ENCODE results near the gene PRKG1. TPM values are rescaled to one million over a fixed set of nuclear protein-coding genes. Genes with fewer than 3 reads are reported as not detected.
A peak's percentile ranks its signal among the peaks of the same experiment; 100 is the strongest.

PRKG1 gene
- total and polyA plus RNA-seq, 2 experiments from 2014 or later: 10.7 to 21.8 TPM

- no peaks in the 10 kb centered on the region for H4K20me1 ChIP-seq (ENCODE audit: insufficient read depth)
- WGBS, 2 experiments (ENCODE audit: low coverage in 1 of 2, low lambda C conversion rate in 2 of 2, missing lambda C conversion rate in 2 of 2): 29 to 42% methylated on average over 2 of the region's 2 CpGs
- no peaks in the 10 kb centered on the region for H3K9me3 ChIP-seq (ENCODE audit: low read depth)
- H3K79me2 ChIP-seq (ENCODE audit: insufficient read depth): peaks cover 13% of the 10 kb centered on the region
- H3K27me3 ChIP-seq (replicated peaks; ENCODE audit: insufficient read depth): no peaks in the 10 kb centered on the region
- 0 out of 2 replicates have a peak overlapping the region, but pooled peaks have one; percentile 27 for H2AFZ ChIP-seq
- H3K4me1 ChIP-seq (ENCODE audit: insufficient read depth): peaks cover 8% of the 10 kb centered on the region
- TF ChIP-seq EZH2phosphoT487 (IDR thresholded peaks at IDR 0.05; ENCODE audit: insufficient read depth, low read depth) (no peak), EZH2 (IDR thresholded peaks at IDR 0.05; ENCODE audit: insufficient read depth, poor library complexity, severe bottlenecking) (no peak)
- H3K9me2 ChIP-seq (ENCODE audit: insufficient read depth): no peaks in the 10 kb centered on the region
- H3K9ac ChIP-seq: no peak overlapping the region; the same call in 1 of the 2 replicates
- H3K4me2 ChIP-seq (ENCODE audit: unreplicated experiment): peak overlapping the region; percentile 66
- H3K4me3 ChIP-seq: no peak overlapping the region; the same call in 1 of the 2 replicates
- in situ Hi-C loops (cut with MboI): no loop called here
- H3K27ac ChIP-seq: peak overlapping the region; percentile 61
- no peaks in the 10 kb centered on the region for H3K36me3 ChIP-seq (ENCODE audit: low read depth)
- peaks cover 13% of the 10 kb centered on the region; the same call in 1 of the 2 replicates for H3F3A ChIP-seq (ENCODE audit: insufficient read depth)
- DNase-seq: peak; percentile 91
Observed at GRCh38 chr10:51369903-51370302, 295.6 kb downstream of the PRKG1 start.

DNA sequence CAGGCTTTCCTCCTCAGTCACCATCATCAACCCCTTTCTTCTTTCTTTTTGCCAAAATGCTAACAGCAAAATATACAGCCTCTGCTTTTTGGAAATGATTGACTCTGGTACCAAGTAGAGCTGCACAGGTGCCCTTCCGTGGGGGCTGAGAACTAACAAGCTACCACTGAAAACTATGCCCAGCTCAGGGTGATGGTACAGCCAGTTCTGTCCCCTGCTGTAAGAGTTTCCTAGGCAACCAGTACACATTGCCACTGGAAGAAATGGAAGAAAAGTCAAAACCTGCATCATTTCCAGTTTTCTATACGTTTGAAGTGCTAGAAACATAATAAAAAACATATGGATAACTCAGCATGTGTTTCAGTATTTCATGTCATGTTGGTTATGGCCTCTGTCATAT lies 297.5 kb downstream of the PRKG1 start:
- H3K9me2 ChIP-seq (ENCODE audit: insufficient read depth): no peaks in the 10 kb centered on the region
- no peak overlapping the region for H2AFZ ChIP-seq
- no peak overlapping the region for H3K9ac ChIP-seq
- H3K9me3 ChIP-seq (ENCODE audit: low read depth): no peaks in the 10 kb centered on the region
- H3F3A ChIP-seq (ENCODE audit: insufficient read depth): peaks cover 6% of the 10 kb centered on the region; the same call in 1 of the 2 replicates
- no peak overlapping the region for H3K4me3 ChIP-seq
- WGBS, 2 experiments (ENCODE audit: low coverage in 1 of 2, low lambda C conversion rate in 2 of 2, missing lambda C conversion rate in 2 of 2): 30 to 39% methylated on average over 2 of the region's 2 CpGs
- no peaks in the 10 kb centered on the region for H3K27me3 ChIP-seq (replicated peaks; ENCODE audit: insufficient read depth)
- in situ Hi-C loops (cut with MboI): no loop called here
- no peak for TF ChIP-seq EZH2phosphoT487 (IDR thresholded peaks at IDR 0.05; ENCODE audit: insufficient read depth, low read depth)
- no peak for TF ChIP-seq EZH2 (IDR thresholded peaks at IDR 0.05; ENCODE audit: insufficient read depth, poor library complexity, severe bottlenecking)
- peaks cover 8% of the 10 kb centered on the region for H3K4me1 ChIP-seq (ENCODE audit: insufficient read depth)
- no peak overlapping the region for H3K4me2 ChIP-seq (ENCODE audit: unreplicated experiment)
- no peaks in the 10 kb centered on the region for H4K20me1 ChIP-seq (ENCODE audit: insufficient read depth)
- no peak overlapping the region for H3K27ac ChIP-seq
- peaks cover 13% of the 10 kb centered on the region for H3K79me2 ChIP-seq (ENCODE audit: insufficient read depth)
- DNase-seq: peak; percentile 9
- no peaks in the 10 kb centered on the region for H3K36me3 ChIP-seq (ENCODE audit: low read depth)

- no peaks in the 10 kb centered on the region for H3K9me3 ChIP-seq (ENCODE audit: low read depth)
- no peak for DNase-seq
- H3K4me2 ChIP-seq (ENCODE audit: unreplicated experiment): no peak overlapping the region
- H3K9ac ChIP-seq: no peak overlapping the region
- H3K79me2 ChIP-seq (ENCODE audit: insufficient read depth): 0 out of 2 replicates have a peak, but pooled peaks cover 5% of the 10 kb centered on the region
- H3K4me3 ChIP-seq: no peak overlapping the region
- TF ChIP-seq EZH2 (IDR thresholded peaks at IDR 0.05; ENCODE audit: insufficient read depth, poor library complexity, severe bottlenecking) (no peak), EZH2phosphoT487 (IDR thresholded peaks at IDR 0.05; ENCODE audit: insufficient read depth, low read depth) (no peak)
- H3K4me1 ChIP-seq (ENCODE audit: insufficient read depth): peaks cover 9% of the 10 kb centered on the region
- H4K20me1 ChIP-seq (ENCODE audit: insufficient read depth): no peaks in the 10 kb centered on the region
- in situ Hi-C loops (cut with MboI): no loop called here
- H3K9me2 ChIP-seq (ENCODE audit: insufficient read depth): no peaks in the 10 kb centered on the region
- 80 to 82% methylated on average over 2 of the region's 2 CpGs for WGBS, 2 experiments (ENCODE audit: low coverage in 1 of 2, low lambda C conversion rate in 2 of 2, missing lambda C conversion rate in 2 of 2)
- H3F3A ChIP-seq (ENCODE audit: insufficient read depth): peaks cover 5% of the 10 kb centered on the region; the same call in 1 of the 2 replicates
- H3K36me3 ChIP-seq (ENCODE audit: low read depth): no peaks in the 10 kb centered on the region
- H2AFZ ChIP-seq: no peak overlapping the region
- H3K27me3 ChIP-seq (replicated peaks; ENCODE audit: insufficient read depth): no peaks in the 10 kb centered on the region
- no peak overlapping the region for H3K27ac ChIP-seq
Observed at GRCh38 chr10:51375790-51376189, 301.5 kb downstream of the PRKG1 start.

DNA sequence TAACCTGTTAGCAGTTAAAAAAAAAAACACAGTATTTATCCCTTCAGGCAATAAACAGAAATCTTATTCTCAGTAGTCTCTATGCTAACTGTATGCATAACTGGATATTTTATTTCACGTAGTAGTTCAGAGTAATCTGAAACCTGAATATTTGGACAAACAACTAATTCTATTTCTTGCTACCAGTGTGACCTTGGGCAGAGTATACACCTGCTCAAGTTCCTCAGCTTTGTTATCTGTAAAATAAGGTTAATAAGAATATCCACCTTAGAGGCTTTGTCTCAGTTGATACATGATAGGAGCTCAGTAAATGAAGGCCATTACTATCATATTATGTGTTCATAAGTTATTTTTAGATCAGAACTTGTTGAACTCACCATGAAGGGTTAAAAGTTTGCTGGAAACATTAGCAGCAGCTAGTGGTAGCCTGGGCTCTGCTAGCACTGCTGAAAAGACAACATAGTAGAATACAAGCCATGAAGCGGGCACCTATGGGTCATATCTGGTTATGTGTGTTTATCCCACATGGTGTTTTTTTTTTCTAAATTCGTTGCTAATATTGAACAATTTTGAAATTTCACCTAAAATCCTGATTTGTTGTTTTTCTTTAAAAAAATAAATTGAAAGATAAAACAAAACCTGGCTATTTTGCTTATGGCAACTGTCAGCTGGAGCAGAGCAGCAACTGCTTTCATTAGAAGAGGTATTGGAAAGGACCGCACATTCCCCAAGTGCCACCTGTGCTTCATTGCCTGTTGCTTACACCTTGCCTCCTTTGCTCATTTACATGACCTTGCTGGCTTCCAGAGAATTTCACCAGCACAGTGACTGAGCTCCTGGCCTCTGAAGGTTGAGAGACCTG lies 303.0 kb downstream of the PRKG1 start:
- H3K4me3 ChIP-seq: no peak overlapping the region
- no peak overlapping the region for H3K27ac ChIP-seq
- H3K9me3 ChIP-seq (ENCODE audit: low read depth): no peaks in the 10 kb centered on the region
- no peaks in the 10 kb centered on the region for H3K27me3 ChIP-seq (replicated peaks; ENCODE audit: insufficient read depth)
- no peak overlapping the region for H2AFZ ChIP-seq
- peaks cover 12% of the 10 kb centered on the region; the same call in 1 of the 2 replicates for H3F3A ChIP-seq (ENCODE audit: insufficient read depth)
- 97 to 99% methylated on average over 4 of the region's 4 CpGs for whole genome bisulfite sequencing, 2 experiments (ENCODE audit: low coverage in 1 of 2, low lambda C conversion rate in 2 of 2, missing lambda C conversion rate in 2 of 2)
- TF ChIP-seq EZH2phosphoT487 (IDR thresholded peaks at IDR 0.05; ENCODE audit: insufficient read depth, low read depth): no peak
- no peak for TF ChIP-seq EZH2 (IDR thresholded peaks at IDR 0.05; ENCODE audit: insufficient read depth, poor library complexity, severe bottlenecking)
- in situ Hi-C loops (cut with MboI): no loop called here
- no peaks in the 10 kb centered on the region for H3K36me3 ChIP-seq (ENCODE audit: low read depth)
- H3K9ac ChIP-seq: no peak overlapping the region
- peaks cover 17% of the 10 kb centered on the region for H3K4me1 ChIP-seq (ENCODE audit: insufficient read depth)
- H4K20me1 ChIP-seq (ENCODE audit: insufficient read depth): no peaks in the 10 kb centered on the region
- H3K4me2 ChIP-seq (ENCODE audit: unreplicated experiment): no peak overlapping the region
- DNase-seq: no peak
- H3K79me2 ChIP-seq (ENCODE audit: insufficient read depth): no peaks in the 10 kb centered on the region
- H3K9me2 ChIP-seq (ENCODE audit: insufficient read depth): no peaks in the 10 kb centered on the region

Data from GM23248 (cell line).